ENCODE data around the gene ST3GAL6.

- TF ChIP-seq ZNF580 (tag by site-specific recombination; IDR thresholded peaks at IDR 0.05) (no peak), ZNF529 (tag by site-specific recombination; IDR thresholded peaks at IDR 0.05; ENCODE audit: insufficient replicate concordance) (no peak), ZNF561 (tag by site-specific recombination; IDR thresholded peaks at IDR 0.05; ENCODE audit: borderline replicate concordance) (no peak)
- TF ChIP-seq, protein P1, sequence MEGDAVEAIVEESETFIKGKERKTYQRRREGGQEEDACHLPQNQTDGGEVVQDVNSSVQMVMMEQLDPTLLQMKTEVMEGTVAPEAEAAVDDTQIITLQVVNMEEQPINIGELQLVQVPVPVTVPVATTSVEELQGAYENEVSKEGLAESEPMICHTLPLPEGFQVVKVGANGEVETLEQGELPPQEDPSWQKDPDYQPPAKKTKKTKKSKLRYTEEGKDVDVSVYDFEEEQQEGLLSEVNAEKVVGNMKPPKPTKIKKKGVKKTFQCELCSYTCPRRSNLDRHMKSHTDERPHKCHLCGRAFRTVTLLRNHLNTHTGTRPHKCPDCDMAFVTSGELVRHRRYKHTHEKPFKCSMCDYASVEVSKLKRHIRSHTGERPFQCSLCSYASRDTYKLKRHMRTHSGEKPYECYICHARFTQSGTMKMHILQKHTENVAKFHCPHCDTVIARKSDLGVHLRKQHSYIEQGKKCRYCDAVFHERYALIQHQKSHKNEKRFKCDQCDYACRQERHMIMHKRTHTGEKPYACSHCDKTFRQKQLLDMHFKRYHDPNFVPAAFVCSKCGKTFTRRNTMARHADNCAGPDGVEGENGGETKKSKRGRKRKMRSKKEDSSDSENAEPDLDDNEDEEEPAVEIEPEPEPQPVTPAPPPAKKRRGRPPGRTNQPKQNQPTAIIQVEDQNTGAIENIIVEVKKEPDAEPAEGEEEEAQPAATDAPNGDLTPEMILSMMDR (tag by site-specific recombination; IDR thresholded peaks at IDR 0.05) = no peak
These were observed 30.7 kb upstream of the ST3GAL6 start for GRCh38 chr3:98732286-98733052.

All from HEK293 (cell line).